Lower leg skin (tissue), 3 donors: ENCODE results near the gene LENEP.
"Not testable (repeated sequence)": the region's sequence is repeated elsewhere in the genome, so short reads cannot be mapped to it uniquely, and the experiment has no call there.

ENCODE experiments used
- CTCF ChIP-seq, 3 donors: fragments of 450-650 bp; IDR thresholded peaks; one replicate each; pipeline ENCODE4 v1.5.1; 2016; ENCODE audit warnings: antibody characterized with exemption in 3 of 3, mild to moderate bottlenecking in 3 of 3, moderate library complexity in 2 of 3
- POLR2A ChIP-seq, 2 donors: fragments of 450-650 bp; IDR thresholded peaks; one replicate each; pipeline ENCODE4 v1.6.1; 2016 to 2017; ENCODE audit warnings: antibody characterized with exemption in 2 of 2, mild to moderate bottlenecking in 1 of 2, moderate library complexity in 1 of 2

GRCh38 chr1:154995301-154995983, 2.1 kb downstream of the LENEP start:
- TF ChIP-seq CTCF, POLR2A (IDR thresholded peaks at IDR 0.05): not testable (repeated sequence)
